Spleen (tissue), 11 donors: Measurements from ENCODE around the gene GRIN3A. TPM values are rescaled to one million over a fixed set of nuclear protein-coding genes. Genes with fewer than 3 reads are reported as not detected.

Source experiments
- DNase-seq: peaks from one replicate; pipeline ENCODE4 v3.0.0-alpha.2; 2020
- H3K27ac ChIP-seq, 8 donors: fragments of 200-600 bp; sonication (generic) in 7 of 8; 1 replicate in 4 of 8; 2 replicates in 4 of 8; pipeline versions ENCODE4 v1.5.0 to v1.8.0; 2016 to 2021; ENCODE audit warnings: inconsistent platforms in 4 of 8, mild to moderate bottlenecking in 4 of 8, moderate library complexity in 1 of 8
- H3K27me3 ChIP-seq, 7 donors: fragments of 200-600 bp; sonication (generic) in 6 of 7; replicated peaks in 1 of 7; 1 replicate in 4 of 7; 2 replicates in 3 of 7; pipeline versions ENCODE4 v1.5.0 to v1.8.0; 2016 to 2021; ENCODE audit warnings: inconsistent platforms in 3 of 7, mild to moderate bottlenecking in 1 of 7
- H3K36me3 ChIP-seq, 6 donors: fragments of 200-600 bp; sonication (generic) in 5 of 6; 1 replicate in 4 of 6; 2 replicates in 2 of 6; pipeline versions ENCODE4 v1.5.0 to v1.8.0; 2016 to 2021; ENCODE audit warnings: inconsistent platforms in 2 of 6
- H3K4me1 ChIP-seq, 6 donors: fragments of 200-600 bp; sonication (generic) in 5 of 6; 1 replicate in 3 of 6; 2 replicates in 3 of 6; pipeline versions ENCODE4 v1.5.0 to v1.8.0; 2016 to 2021; ENCODE audit warnings: inconsistent platforms in 3 of 6
- H3K4me3 ChIP-seq, 8 donors: fragments of 200-600 bp; sonication (generic) in 7 of 8; 1 replicate in 4 of 8; 2 replicates in 4 of 8; pipeline versions ENCODE4 v1.5.0 to v1.8.0; 2016 to 2021; ENCODE audit warnings: inconsistent platforms in 4 of 8, mild to moderate bottlenecking in 4 of 8, moderate library complexity in 2 of 8
- H3K9me3 ChIP-seq, 8 donors: fragments of 200-600 bp; sonication (generic) in 7 of 8; 1 replicate in 4 of 8; 2 replicates in 4 of 8; pipeline versions ENCODE4 v1.5.0 to v1.8.0; 2016 to 2021; ENCODE audit warnings: inconsistent platforms in 4 of 8
- CTCF ChIP-seq, 11 experiments: fragments of 200-600 bp in 7 of 11; fragments of 450-650 bp in 4 of 11; sonication (generic) in 4 of 11; IDR thresholded peaks in 8 of 11; conservative IDR thresholded peaks in 3 of 11; 1 replicate in 7 of 11; 2 replicates in 4 of 11; pipeline versions ENCODE4 v1.4.0 to v1.8.0; 2016 to 2021; ENCODE audit warnings: antibody characterized with exemption in 11 of 11, inconsistent platforms in 4 of 11, mild to moderate bottlenecking in 1 of 11
- POLR2A ChIP-seq, 3 donors: fragments of 450-650 bp; IDR thresholded peaks; one replicate each; pipeline ENCODE4 v1.5.1; 2017; ENCODE audit warnings: antibody characterized with exemption in 3 of 3, mild to moderate bottlenecking in 1 of 3
- POLR2AphosphoS5 ChIP-seq, 3 donors: sonication (generic); formaldehyde crosslinking; IDR thresholded peaks; one replicate each; pipeline ENCODE4 v1.5.1; 2017; ENCODE audit warnings: antibody characterized with exemption in 3 of 3
- WGBS, 5 donors: extraction: QIAGEN DNeasy Blood & Tissue Kit in 3 of 5; methylation state at CpG; one replicate each; pipeline versions ENCODE4 v1.1.5 to v1.1.7; 2013 to 2018; 5-methylcytosine and 5-hydroxymethylcytosine counted together
- intact Hi-C: fragments of 100-400 bp; cut with DNase I; formaldehyde crosslinking; loops from one replicate; pipeline ENCODE4 v1.15.0; 2023; ENCODE audit warnings: low total_unique reads
- polyA plus RNA-seq, 3 donors: library from polyadenylated mRNA; stranded (reverse); fragments of 200-250 nt; gene quantifications; one replicate each; pipeline ENCODE4 v1.2.1, GENCODE V29; 2013
- total RNA-seq, 7 donors: library from RNA; depleted of rRNA in 3 of 7; stranded (reverse); fragments of >200 nt in 3 of 7; fragmentation: NEBNext Ultra II Directional in 4 of 7; extraction: Animal tissue kit (Norgen Biotek cat#: 25700) in 4 of 7; gene quantifications; one replicate each; pipeline versions ENCODE4 v1.1.0 to v1.2.1, GENCODE V29; 2016 to 2021
- donor health status: healthy with polysubstance abuse.
- donor health status: DM: no; HTN: no; CAD: no; lungs with moderate emphysema.
- donor health status: DM: no; HTN: no; CAD: no.
- donor health status: Bipolar disorder and iron deficiency.
- donor health status: healthy.
- donor health status: DM: no; HTN: no; CAD: no.
- donor health status: DM: yes; HTN: yes; CAD: no.

The GRIN3A gene
- total and polyA plus RNA-seq, 10 donors = 0.07 to 1.6 (median 0.75) TPM

GRCh38 chr9:101711330-101711941, 27.0 kb downstream of the GRIN3A start:
- Histone ChIP-seq H3K9me3 (no peaks in the 10 kb centered on the region), H3K36me3 (no peaks in the 10 kb centered on the region), H3K4me3 (no peak overlapping the region), H3K27me3 (peaks cover 0 to 3% (median 0%) of the 10 kb centered on the region in 7 donors), H3K27ac (no peak overlapping the region), H3K4me1 (no peaks in the 10 kb centered on the region)
- WGBS, 5 donors = 69 to 80% (median 73%) methylated on average over 10 of the region's 10 CpGs
- no peak for DNase-seq
- intact Hi-C loops = no loop called here
- TF ChIP-seq CTCF (IDR thresholded peaks at IDR 0.05 in 8 of 11, conservative IDR thresholded peaks at IDR 0.05 in 3 of 11) (peak in 7 of 11 experiments; percentile 11 to 62 (median 42)), POLR2A (IDR thresholded peaks at IDR 0.05) (no peak), POLR2AphosphoS5 (IDR thresholded peaks at IDR 0.05) (no peak)

- 80 to 87% (median 83%) methylated on average over 2 of the region's 2 CpGs for WGBS, 5 donors
- Histone ChIP-seq H3K9me3 (no peaks in the 10 kb centered on the region), H3K36me3 (no peaks in the 10 kb centered on the region), H3K4me1 (peaks cover 0 to 11% (median 0%) of the 10 kb centered on the region in 6 donors), H3K4me3 (no peak overlapping the region), H3K27ac (no peak overlapping the region), H3K27me3 (peaks cover 0 to 22% (median 0%) of the 10 kb centered on the region in 7 donors)
- DNase-seq = no peak
- intact Hi-C loops = no loop called here
- TF ChIP-seq CTCF (IDR thresholded peaks at IDR 0.05 in 8 of 11, conservative IDR thresholded peaks at IDR 0.05 in 3 of 11) = no peak
- no peak for TF ChIP-seq POLR2A (IDR thresholded peaks at IDR 0.05)
- no peak for TF ChIP-seq POLR2AphosphoS5 (IDR thresholded peaks at IDR 0.05)
Measured at GRCh38 chr9:101708855-101709254, 29.6 kb downstream of the GRIN3A start.

- H3K4me3 ChIP-seq = no peak overlapping the region
- no peak overlapping the region for H3K27ac ChIP-seq
- peaks cover 0 to 11% (median 0%) of the 10 kb centered on the region in 6 donors for H3K4me1 ChIP-seq
- no peaks in the 10 kb centered on the region for H3K36me3 ChIP-seq
- 45 to 52% (median 51%) methylated on average over 3 of the region's 3 CpGs for WGBS, 5 donors
- no peak for DNase-seq
- no peak for TF ChIP-seq POLR2AphosphoS5 (IDR thresholded peaks at IDR 0.05)
- no peak for TF ChIP-seq CTCF (IDR thresholded peaks at IDR 0.05 in 8 of 11, conservative IDR thresholded peaks at IDR 0.05 in 3 of 11)
- no peak for TF ChIP-seq POLR2A (IDR thresholded peaks at IDR 0.05)
- intact Hi-C loops = no loop called here
- H3K9me3 ChIP-seq = no peaks in the 10 kb centered on the region
- H3K27me3 ChIP-seq = peaks cover 0 to 22% (median 0%) of the 10 kb centered on the region in 7 donors
Measured at GRCh38 chr9:101707721-101708120, 30.7 kb downstream of the GRIN3A start.

- no peak for TF ChIP-seq CTCF (IDR thresholded peaks at IDR 0.05 in 8 of 11, conservative IDR thresholded peaks at IDR 0.05 in 3 of 11)
- TF ChIP-seq POLR2A (IDR thresholded peaks at IDR 0.05) = no peak
- no peak for TF ChIP-seq POLR2AphosphoS5 (IDR thresholded peaks at IDR 0.05)
Measured at GRCh38 chr9:101706997-101707396, 31.4 kb downstream of the GRIN3A start.

More at GRCh38 chr9:101706997-101707396, 31.4 kb downstream of the GRIN3A start:
- no peak for DNase-seq
- Histone ChIP-seq H3K36me3 (no peaks in the 10 kb centered on the region), H3K4me1 (peaks cover 0 to 11% (median 0%) of the 10 kb centered on the region in 6 donors), H3K9me3 (no peaks in the 10 kb centered on the region), H3K27ac (no peak overlapping the region), H3K27me3 (peaks cover 0 to 22% (median 0%) of the 10 kb centered on the region in 7 donors), H3K4me3 (no peak overlapping the region)
- WGBS, 5 donors = 78 to 89% (median 83%) methylated on average over 2 of the region's 2 CpGs
- intact Hi-C loops = no loop called here
